K562 (cell line): ENCODE data around the gene AGRN. TPM values are rescaled to one million over a fixed set of nuclear protein-coding genes. Genes with fewer than 3 reads are reported as not detected.

ENCODE experiments used
- ATAC-seq: fragments of 200-7000 bp; cut with Tn5 transposase; 3 replicates; pipeline ENCODE4 v1.9.1; 2020; ENCODE audit warnings: moderate library complexity
- BruUV-seq: library from RNA; stranded (reverse); fragments of 400-500 nt; replicated peaks from 2 replicates; lab custom pipeline; 2021; lab: Mats Ljungman, UMichigan
- CTCF ChIA-PET: fragments of 300-600 bp; formaldehyde crosslinking; extraction: SDS; loops from one replicate; lab custom pipeline; 2021; ENCODE audit warnings: low intra/inter-chr PET ratio; lab: Yijun Ruan, JAX
- POLR2A ChIA-PET: fragments of 300-600, 350-650 bp; sonication (Branson Sonifier 250); formaldehyde crosslinking; extraction: SDS; loops from one replicate; lab custom pipeline; 2021; ENCODE audit warnings: antibody characterized with exemption, inconsistent platforms; lab: Yijun Ruan, JAX
- DNase-seq, 4 experiments: peaks; one replicate each; pipeline versions ENCODE4 v3.0.0 to v3.0.0-alpha.2; 2011 to 2018; ENCODE audit warnings: low spot score in 3 of 4, mixed read lengths in 3 of 4; ENCODE audit errors: extremely low read depth in 1 of 4
- FAIRE-seq: peaks from 2 replicates; lab custom pipeline; 2011; peaks lifted over from hg19 to GRCh38; lab: Jason Lieb, UNC
- H2AFZ ChIP-seq: 2 replicates; pipeline ENCODE4 v1.6.0; 2011; ENCODE audit warnings: low read depth, low read length, control low read depth, inconsistent platforms
- H3K27ac ChIP-seq: fragments of 200-600 bp; 3 replicates; pipeline ENCODE4 v1.8.0; 2011; ENCODE audit warnings: low read depth, mild to moderate bottlenecking, control low read depth, inconsistent platforms, low read length, moderate library complexity, mixed read lengths; ENCODE audit errors: extremely low read depth
- H3K27me3 ChIP-seq, 2 experiments: fragments of 300-600 bp in 1 of 2; 2 replicates in 1 of 2; 3 replicates in 1 of 2; pipeline versions ENCODE4 v1.6.0 to v1.8.0; 2011; ENCODE audit warnings: inconsistent platforms in 2 of 2, low read length in 2 of 2, mild to moderate bottlenecking in 1 of 2, mixed read lengths in 1 of 2, moderate library complexity in 1 of 2; ENCODE audit not compliant: control insufficient read depth in 2 of 2, insufficient read depth in 2 of 2
- H3K36me3 ChIP-seq: fragments of 300-600 bp; 3 replicates; pipeline ENCODE4 v1.8.0; 2011; ENCODE audit warnings: mild to moderate bottlenecking, low read length, inconsistent platforms; ENCODE audit not compliant: control insufficient read depth, insufficient read depth
- H3K4me1 ChIP-seq, 2 experiments: fragments of 200-600 bp in 1 of 2; replicated peaks in 1 of 2; 2 replicates in 1 of 2; 3 replicates in 1 of 2; pipeline versions ENCODE4 v1.5.1 to v1.8.0; 2011; ENCODE audit warnings: inconsistent platforms in 2 of 2, low read length in 2 of 2, mild to moderate bottlenecking in 1 of 2, mixed read lengths in 1 of 2, moderate library complexity in 1 of 2; ENCODE audit not compliant: control insufficient read depth in 2 of 2, insufficient read depth in 2 of 2
- H3K4me2 ChIP-seq: 2 replicates; pipeline ENCODE4 v1.6.1; 2011; ENCODE audit warnings: low read length, control low read depth, inconsistent platforms, mixed read lengths; ENCODE audit not compliant: insufficient read depth
- H3K4me3 ChIP-seq: fragments of 200-600 bp; sonication (generic), shearing (Covaris generic); 2 replicates; pipeline ENCODE4 v1.5.1; 2016; ENCODE audit warnings: control low read depth, inconsistent platforms
- H3K79me2 ChIP-seq: fragments of 200-600 bp; 3 replicates; pipeline ENCODE4 v1.8.0; 2011; ENCODE audit warnings: low read length, inconsistent platforms; ENCODE audit not compliant: control insufficient read depth, insufficient read depth
- H3K9ac ChIP-seq, 2 experiments: 2 replicates each; pipeline versions ENCODE4 v1.6.0 to v1.6.1; 2011; ENCODE audit warnings: low read depth in 2 of 2, low read length in 2 of 2, control low read depth in 1 of 2, inconsistent platforms in 1 of 2, mild to moderate bottlenecking in 1 of 2, mixed read lengths in 1 of 2; ENCODE audit not compliant: insufficient read depth in 1 of 2
- H3K9me1 ChIP-seq: one replicate; pipeline ENCODE4 v1.6.0; 2011; ENCODE audit warnings: inconsistent platforms, mild to moderate bottlenecking, low read length, moderate library complexity; ENCODE audit not compliant: control insufficient read depth, insufficient read depth
- H3K9me3 ChIP-seq: replicated peaks from 2 replicates; pipeline ENCODE4 v1.5.1; 2011; ENCODE audit warnings: low read depth, low read length, inconsistent platforms; ENCODE audit not compliant: control insufficient read depth, insufficient read depth
- H4K20me1 ChIP-seq: replicated peaks from 2 replicates; pipeline ENCODE4 v1.6.1; 2011; ENCODE audit warnings: low read length, inconsistent platforms, mixed read lengths; ENCODE audit not compliant: control insufficient read depth, insufficient read depth
- CEBPZ ChIP-seq: fragments of 150-350 bp; IDR thresholded peaks from 2 replicates; pipeline ENCODE4 v1.6.1; 2014; ENCODE audit warnings: low read depth, mild to moderate bottlenecking, low read length, borderline replicate concordance
- EHMT2 ChIP-seq: fragments of 450-650 bp; IDR thresholded peaks from 2 replicates; pipeline ENCODE4 v1.6.1; 2018; ENCODE audit warnings: antibody characterized with exemption
- EP400 ChIP-seq: fragments of 450-650 bp; IDR thresholded peaks from 2 replicates; pipeline ENCODE4 v1.6.1; 2017; ENCODE audit warnings: antibody characterized with exemption, mild to moderate bottlenecking, moderate library complexity
- GTF3C2 ChIP-seq: IDR thresholded peaks from 3 replicates; pipeline ENCODE4 v1.6.1; 2011; ENCODE audit warnings: borderline replicate concordance, mild to moderate bottlenecking, moderate library complexity; ENCODE audit not compliant: insufficient read length; ENCODE audit errors: extremely low read depth
- HLTF ChIP-seq: fragments of 450-650 bp; IDR thresholded peaks from 2 replicates; pipeline ENCODE4 v1.6.1; 2016
- LEF1 ChIP-seq: fragments of 450-650 bp; IDR thresholded peaks from 2 replicates; pipeline ENCODE4 v1.6.1; 2016; ENCODE audit warnings: mild to moderate bottlenecking
- MCM5 ChIP-seq: fragments of 450-650 bp; IDR thresholded peaks from 2 replicates; pipeline ENCODE4 v1.6.1; 2016; ENCODE audit warnings: low read depth
- MEF2A ChIP-seq: IDR thresholded peaks from 2 replicates; pipeline ENCODE4 v1.6.1; 2011; ENCODE audit warnings: low read depth, mild to moderate bottlenecking, low read length, moderate library complexity; ENCODE audit not compliant: control insufficient read depth
- MYNN ChIP-seq, 2 experiments: sonication (generic); formaldehyde crosslinking in 1 of 2; IDR thresholded peaks; 2 replicates each; pipeline versions ENCODE4 v1.5.0 to v1.6.1; 2016 to 2020; ENCODE audit warnings: antibody characterized with exemption in 1 of 2, missing genetic modification reagents in 1 of 2
- RUNX1 ChIP-seq: sonication (generic); IDR thresholded peaks from 2 replicates; pipeline ENCODE4 v1.6.1; 2016; ENCODE audit warnings: antibody characterized with exemption, low read depth
- SMARCC2 ChIP-seq: fragments of 450-650 bp; IDR thresholded peaks from 2 replicates; pipeline ENCODE4 v1.6.1; 2017; ENCODE audit warnings: antibody characterized with exemption, moderate library complexity, mild to moderate bottlenecking, low read depth
- ZNF551 ChIP-seq: fragments of 250-450 bp; sonication (Bioruptor Pico); IDR thresholded peaks from 2 replicates; pipeline ENCODE4 v1.5.0; 2021; ENCODE audit warnings: mild to moderate bottlenecking, moderate library complexity
- ZNF717 ChIP-seq: fragments of 250-450 bp; sonication (Bioruptor Pico); IDR thresholded peaks from 2 replicates; pipeline ENCODE4 v1.5.0; 2021
- ZNF740 ChIP-seq, 3 experiments: fragments of 200-800 bp in 1 of 3; sonication (Bioruptor generic) in 1 of 3; sonication (generic) in 1 of 3; formaldehyde crosslinking in 1 of 3; IDR thresholded peaks; 2 replicates each; pipeline versions ENCODE4 v1.6.1 to v1.8.0; 2016 to 2022; ENCODE audit warnings: mild to moderate bottlenecking in 2 of 3, missing compliant biosample characterization in 2 of 3, missing genetic modification characterization in 2 of 3, missing genetic modification reagents in 1 of 3
- ZNF830 ChIP-seq: fragments of 250-450 bp; sonication (Bioruptor Pico); IDR thresholded peaks from 2 replicates; pipeline ENCODE4 v1.5.0; 2021; ENCODE audit warnings: mild to moderate bottlenecking
- WGBS: fragments of 100-300 bp; shearing (Covaris generic); methylation state at CpG from one replicate; pipeline ENCODE4 v1.1.6; 2016; ENCODE audit warnings: low coverage, mixed read lengths; ENCODE audit not compliant: insufficient coverage; ENCODE audit errors: missing lambda C conversion rate; 5-methylcytosine and 5-hydroxymethylcytosine counted together
- in situ Hi-C: fragments of 300-500 bp; cut with MboI; formaldehyde crosslinking; loops from 4 replicates; pipeline ENCODE4 v1.15.0; 2018; ENCODE audit warnings: inconsistent platforms, mixed read lengths
- intact Hi-C: fragments of 100-400 bp; cut with micrococcal nuclease; formaldehyde crosslinking; loops from 2 replicates; pipeline ENCODE4 v1.14.2; 2022
- polyA plus RNA-seq, 8 experiments: library from polyadenylated mRNA; depleted of rRNA in 4 of 8; stranded (reverse) in 5 of 8; unstranded in 3 of 8; fragments of >200 nt; fragmentation: Nextera tagmentation in 2 of 8; fragmentation: Illumina TruSeq in 1 of 8; extraction: Ambion mirVana in 2 of 8; extraction: Trizol in 1 of 8; gene quantifications; 2 replicates each; pipeline versions ENCODE4 v1.2.1 to v1.2.3, GENCODE V29; 2011 to 2014; ENCODE audit warnings: inconsistent platforms in 1 of 8, missing spikeins in 1 of 8
- total RNA-seq, 7 experiments: library from RNA; depleted of rRNA in 6 of 7; stranded (reverse); fragments of >200 nt in 6 of 7; fragmentation: Illumina TruSeq in 2 of 7; extraction: Trizol in 2 of 7; gene quantifications; 2 replicates each; pipeline versions ENCODE4 v1.2.1 to v1.2.3, GENCODE V29; 2011 to 2021; ENCODE audit warnings: low replicate concordance in 1 of 7

AGRN gene
- total and polyA plus RNA-seq, 9 of the 15 experiments (the other 6 are each of a cell fraction or from before 2014, with no cell fraction given): 0.04 to 111 (median 18.1) TPM

GRCh38 chr1:1046243-1046642 is 26.3 kb downstream of the AGRN start:
- ATAC-seq: no peak

More at GRCh38 chr1:1046243-1046642, 26.3 kb downstream of the AGRN start:
- intact Hi-C loops: no loop called here
- FAIRE-seq: no peak
- Histone ChIP-seq H3K27ac (no peak overlapping the region), H3K4me1 (peaks cover 0 to 54% of the 10 kb centered on the region in 2 experiments; a peak in 2 of 5 replicates), H3K9me1 (no peaks in the 10 kb centered on the region), H2AFZ (no peak overlapping the region), H3K4me3 (no peak overlapping the region), H3K36me3 (peaks cover 85% of the 10 kb centered on the region; the same call in 2 of the 3 replicates), H4K20me1 (no peaks in the 10 kb centered on the region), H3K4me2 (no peak overlapping the region), H3K79me2 (no peaks in the 10 kb centered on the region; the same call in 2 of the 3 replicates), H3K9ac (no peak overlapping the region), H3K9me3 (no peaks in the 10 kb centered on the region), H3K27me3 (no peaks in the 10 kb centered on the region)
- TSS peak; percentile 37 for BruUV-seq
- WGBS: 93% methylated on average over 10 of the region's 20 CpGs
- TF ChIP-seq ZNF830 (no peak), RUNX1 (no peak), HLTF (no peak), MYNN (IDR thresholded peaks at IDR 0.05) (no peak), MYNN (CRISPR knock-in tag; IDR thresholded peaks at IDR 0.05) (no peak), ZNF551 (CRISPR knock-in tag) (no peak), EP400 (no peak), LEF1 (no peak), MCM5 (no peak), EHMT2 (no peak), SMARCC2 (no peak), ZNF740 (CRISPR knock-in tag; IDR thresholded peaks at IDR 0.05) (no peak), ZNF740 (tag; IDR thresholded peaks at IDR 0.05) (no peak), MEF2A (no peak), ZNF717 (CRISPR knock-in tag) (no peak), CEBPZ (no peak), GTF3C2 (no peak)
- in situ Hi-C loops: no loop called here
- CTCF ChIA-PET: no interaction called here
- POLR2A ChIA-PET: no interaction called here
- no peak for DNase-seq
